Lower leg skin (tissue), 4 donors: ENCODE data around the gene C3orf70. TPM values are rescaled to one million over a fixed set of nuclear protein-coding genes. Genes with fewer than 3 reads are reported as not detected.

Source experiments
- DNase-seq, 2 donors: peaks; one replicate each; pipeline ENCODE4 v3.0.0-alpha.2; 2019; ENCODE audit warnings: low spot score in 2 of 2
- H3K4me3 ChIP-seq: fragments of 200-600 bp; sonication (generic); 2 replicates; pipeline ENCODE4 v1.5.1; 2017; ENCODE audit warnings: mild to moderate bottlenecking, low read depth; ENCODE audit not compliant: poor library complexity, severe bottlenecking
- POLR2A ChIP-seq, 2 donors: fragments of 450-650 bp; IDR thresholded peaks; one replicate each; pipeline ENCODE4 v1.6.1; 2016 to 2017; ENCODE audit warnings: antibody characterized with exemption in 2 of 2, mild to moderate bottlenecking in 1 of 2, moderate library complexity in 1 of 2
- WGBS, 2 donors: methylation state at CpG; one replicate each; pipeline ENCODE4 v1.1.5; 2018; 5-methylcytosine and 5-hydroxymethylcytosine counted together
- intact Hi-C: fragments of 100-400 bp; cut with DNase I; formaldehyde crosslinking; loops from one replicate; pipeline ENCODE4 v1.15.0; 2023; ENCODE audit warnings: low total_unique reads
- total RNA-seq, 4 donors: library from RNA; depleted of rRNA; stranded (reverse); fragments of >200 nt; gene quantifications; one replicate each; pipeline ENCODE4 v1.1.0, GENCODE V29; 2016
- TF ChIP-seq, protein P1 (sequence below), 3 donors: fragments of 450-650 bp; IDR thresholded peaks; one replicate each; pipeline ENCODE4 v1.5.1; 2016; ENCODE audit warnings: antibody characterized with exemption in 3 of 3, mild to moderate bottlenecking in 3 of 3, moderate library complexity in 2 of 3

The C3orf70 gene
- total RNA-seq, 4 donors from 2014 or later, result 0.84 to 5.5 (median 4.3) TPM

DNA sequence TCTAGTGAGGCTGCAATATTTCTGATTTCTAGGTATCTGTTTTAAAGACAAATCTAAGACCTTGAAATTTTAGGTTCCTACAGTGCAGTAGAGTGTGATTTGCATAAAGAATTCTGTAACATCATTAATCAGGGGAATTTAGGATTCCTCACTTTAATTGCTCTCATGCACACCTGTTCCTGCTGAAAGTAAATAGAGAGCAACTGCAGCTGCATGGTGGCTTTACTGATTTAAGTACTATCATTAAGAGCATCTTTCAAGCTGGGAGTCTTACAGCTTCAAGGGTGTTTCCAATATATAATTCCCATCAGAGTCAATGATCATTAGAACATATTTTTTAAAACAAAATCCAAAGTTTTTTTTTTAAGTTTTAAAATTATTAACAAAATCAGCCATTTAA, 36.0 kb upstream of the C3orf70 start:
- no peak for DNase-seq
- H3K4me3 ChIP-seq, result no peak overlapping the region
- intact Hi-C loops, result no loop called here
- TF ChIP-seq, protein P1, sequence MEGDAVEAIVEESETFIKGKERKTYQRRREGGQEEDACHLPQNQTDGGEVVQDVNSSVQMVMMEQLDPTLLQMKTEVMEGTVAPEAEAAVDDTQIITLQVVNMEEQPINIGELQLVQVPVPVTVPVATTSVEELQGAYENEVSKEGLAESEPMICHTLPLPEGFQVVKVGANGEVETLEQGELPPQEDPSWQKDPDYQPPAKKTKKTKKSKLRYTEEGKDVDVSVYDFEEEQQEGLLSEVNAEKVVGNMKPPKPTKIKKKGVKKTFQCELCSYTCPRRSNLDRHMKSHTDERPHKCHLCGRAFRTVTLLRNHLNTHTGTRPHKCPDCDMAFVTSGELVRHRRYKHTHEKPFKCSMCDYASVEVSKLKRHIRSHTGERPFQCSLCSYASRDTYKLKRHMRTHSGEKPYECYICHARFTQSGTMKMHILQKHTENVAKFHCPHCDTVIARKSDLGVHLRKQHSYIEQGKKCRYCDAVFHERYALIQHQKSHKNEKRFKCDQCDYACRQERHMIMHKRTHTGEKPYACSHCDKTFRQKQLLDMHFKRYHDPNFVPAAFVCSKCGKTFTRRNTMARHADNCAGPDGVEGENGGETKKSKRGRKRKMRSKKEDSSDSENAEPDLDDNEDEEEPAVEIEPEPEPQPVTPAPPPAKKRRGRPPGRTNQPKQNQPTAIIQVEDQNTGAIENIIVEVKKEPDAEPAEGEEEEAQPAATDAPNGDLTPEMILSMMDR (IDR thresholded peaks at IDR 0.05), result no peak

DNA sequence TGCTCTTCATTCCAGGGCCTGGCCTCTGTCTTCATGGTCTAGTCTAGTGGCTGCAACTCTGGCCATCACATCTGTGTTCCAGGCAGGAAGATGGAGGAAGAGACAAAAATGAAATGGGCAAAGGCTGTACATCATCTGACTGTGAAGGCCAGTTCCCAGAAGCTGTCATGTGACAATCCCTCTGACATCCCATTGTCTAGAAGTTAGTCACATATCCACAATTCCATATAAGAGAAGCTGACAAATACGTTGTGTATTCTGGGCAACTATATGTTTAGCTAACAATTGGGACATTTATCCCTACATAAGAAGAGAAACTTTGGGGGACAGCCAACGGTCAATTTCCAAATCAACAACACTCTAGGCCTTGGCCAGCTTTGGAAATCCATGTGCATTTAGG, 34.5 kb upstream of the C3orf70 start:
- WGBS, 2 donors, result 84 to 89% methylated on average over 2 of the region's 2 CpGs
- DNase-seq, result no peak
- H3K4me3 ChIP-seq, result no peak overlapping the region
- intact Hi-C loops, result no loop called here
- TF ChIP-seq, protein P1 (IDR thresholded peaks at IDR 0.05), result no peak
- no peak for TF ChIP-seq POLR2A (IDR thresholded peaks at IDR 0.05)

GRCh38 chr3:185176750-185177359, 24.0 kb upstream of the C3orf70 start:
- H3K4me3 ChIP-seq, result no peak overlapping the region
- intact Hi-C loops, result loop anchor here (10.0 kb wide), 1 partner anchor 292 kb away; no protein-coding TSS in a partner anchor
- WGBS, 2 donors, result 17 to 20% methylated on average over 10 of the region's 10 CpGs
- no peak for DNase-seq
- TF ChIP-seq, protein P1 (IDR thresholded peaks at IDR 0.05), result no peak
- TF ChIP-seq POLR2A (IDR thresholded peaks at IDR 0.05), result no peak

- no peak for TF ChIP-seq POLR2A (IDR thresholded peaks at IDR 0.05)
- TF ChIP-seq, protein P1 (IDR thresholded peaks at IDR 0.05), result no peak
- peak in 1 of 2 donors; percentile 34 for DNase-seq
- no peak overlapping the region for H3K4me3 ChIP-seq
- WGBS, 2 donors, result 52 to 55% methylated on average over 15 of the region's 15 CpGs
- intact Hi-C loops, result loop anchor here (10.0 kb wide), 1 partner anchor 291 kb away; no protein-coding TSS in a partner anchor
Measured at GRCh38 chr3:185175370-185175987, 22.6 kb upstream of the C3orf70 start.

DNA sequence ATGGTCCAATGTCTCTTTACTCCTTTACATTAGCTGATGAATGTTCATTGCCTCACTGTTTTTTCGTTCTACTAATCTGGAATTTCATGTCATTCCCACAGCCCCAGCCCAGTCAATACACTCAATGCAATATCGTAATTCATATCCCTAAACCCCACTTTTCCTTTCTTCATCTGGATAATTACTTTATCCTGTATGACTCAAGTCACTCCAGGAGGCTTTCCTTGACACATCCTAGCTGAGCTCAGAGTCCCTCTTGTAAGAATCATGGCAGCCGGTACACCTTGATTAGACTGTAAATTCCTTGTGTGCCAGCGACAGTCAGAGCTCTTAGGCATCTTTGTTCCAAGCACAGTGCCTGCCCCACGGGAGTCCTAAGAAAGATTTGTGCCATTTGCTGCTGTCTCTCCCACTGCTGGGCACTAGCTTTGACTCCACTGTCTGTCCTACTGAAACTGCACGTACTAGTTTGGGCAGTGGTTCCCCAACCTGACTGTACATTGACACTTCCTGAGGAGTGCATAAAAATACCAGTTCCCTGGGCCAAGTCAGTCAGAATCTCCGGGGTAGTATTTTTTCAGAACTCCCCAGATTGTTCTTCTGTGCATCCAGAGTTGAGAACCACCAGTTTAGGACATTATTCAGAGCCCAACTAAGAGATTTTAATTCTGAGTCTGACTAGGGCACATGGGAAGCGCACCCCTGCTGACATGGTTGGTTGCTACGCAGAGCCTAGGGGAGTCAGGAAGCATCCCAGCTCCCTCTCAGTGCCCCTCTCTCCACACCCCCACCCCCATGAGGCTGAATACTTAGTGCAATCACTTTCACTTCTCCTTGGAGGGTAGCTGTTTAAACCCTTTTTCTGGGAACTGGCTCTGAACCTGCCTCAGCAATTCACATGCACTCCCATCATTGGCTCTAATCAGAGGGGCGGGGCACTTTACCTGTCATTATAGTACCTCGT, 19.5 kb upstream of the C3orf70 start:
- intact Hi-C loops, result loop anchor here (10.0 kb wide), 1 partner anchor 288 kb away; no protein-coding TSS in a partner anchor
- WGBS, 2 donors, result 66 to 74% methylated on average over 11 of the region's 11 CpGs
- no peak for DNase-seq
- H3K4me3 ChIP-seq, result no peak overlapping the region
- TF ChIP-seq POLR2A (IDR thresholded peaks at IDR 0.05), result no peak
- TF ChIP-seq, protein P1 (IDR thresholded peaks at IDR 0.05), result no peak
